Left lung (tissue), 10 donors: ENCODE data around the gene PDK2. TPM values are rescaled to one million over a fixed set of nuclear protein-coding genes. Genes with fewer than 3 reads are reported as not detected.

Source experiments
- ATAC-seq: fragments of 200-7000 bp; cut with Tn5 transposase; one replicate; pipeline ENCODE4 v1.9.1; 2020; ENCODE audit warnings: moderate library complexity
- DNase-seq, 4 donors: peaks; one replicate each; pipeline ENCODE4 v3.0.0-alpha.2; 2013 to 2020
- H3K27ac ChIP-seq, 2 donors: fragments of 200-600 bp; sonication (generic) in 1 of 2; one replicate each; pipeline versions ENCODE4 v1.5.0 to v1.8.0; 2020 to 2021
- H3K27me3 ChIP-seq, 2 donors: fragments of 200-600 bp; sonication (generic) in 1 of 2; one replicate each; pipeline versions ENCODE4 v1.5.0 to v1.8.0; 2020 to 2021
- H3K36me3 ChIP-seq, 2 donors: fragments of 200-600 bp; sonication (generic) in 1 of 2; one replicate each; pipeline versions ENCODE4 v1.5.0 to v1.8.0; 2020 to 2021
- H3K4me1 ChIP-seq, 2 donors: fragments of 200-600 bp; one replicate each; pipeline ENCODE4 v1.8.0; 2021
- H3K4me3 ChIP-seq, 2 donors: fragments of 200-600 bp; sonication (generic) in 1 of 2; one replicate each; pipeline versions ENCODE4 v1.5.0 to v1.8.0; 2020 to 2021; ENCODE audit warnings: mild to moderate bottlenecking in 1 of 2
- H3K9me3 ChIP-seq, 2 donors: fragments of 200-600 bp; sonication (generic) in 1 of 2; one replicate each; pipeline versions ENCODE4 v1.5.0 to v1.8.0; 2020 to 2021
- CTCF ChIP-seq, 2 donors: fragments of 200-600 bp; sonication (generic) in 1 of 2; IDR thresholded peaks; one replicate each; pipeline versions ENCODE4 v1.5.0 to v1.8.0; 2021; ENCODE audit warnings: antibody characterized with exemption in 2 of 2
- intact Hi-C, 2 donors: fragments of 100-400 bp; cut with DNase I; formaldehyde crosslinking; loops; one replicate each; pipeline versions ENCODE4 v1.11.2 to v1.14.2; 2022
- polyA plus RNA-seq, 6 donors: library from polyadenylated mRNA; unstranded; fragments of 120-200 nt; gene quantifications; one replicate each; pipeline ENCODE4 v1.2.1, GENCODE V29; 2013; ENCODE audit not compliant: insufficient read length in 6 of 6
- total RNA-seq, 2 donors: library from RNA; stranded (reverse); fragmentation: NEBNext Ultra II Directional; extraction: Animal tissue kit (Norgen Biotek cat#: 25700); gene quantifications; one replicate each; pipeline ENCODE4 v1.2.1, GENCODE V29; 2021
- donor health status: DM: no; HTN: yes; CAD: no.
- donor health status: DM: no; HTN: no; CAD: no.

PDK2 gene
- total and polyA plus RNA-seq, 8 donors = 20.7 to 83.8 (median 67.4) TPM

GRCh38 chr17:50062293-50063243 lies 32.6 kb upstream of the PDK2 start:
- H3K4me1 ChIP-seq = peaks cover 65 to 83% of the 10 kb centered on the region in 2 donors
- no peak overlapping the region for H3K4me3 ChIP-seq
- no peaks in the 10 kb centered on the region for H3K9me3 ChIP-seq
- peak; percentile 80 for ATAC-seq
- intact Hi-C loops = no loop called here
- peak; percentile 33 to 93 (median 84) for DNase-seq
- H3K36me3 ChIP-seq = peaks cover 0 to 8% of the 10 kb centered on the region in 2 donors
- H3K27ac ChIP-seq = peak overlapping the region; percentile 72 to 78
- peaks cover 0 to 6% of the 10 kb centered on the region in 2 donors for H3K27me3 ChIP-seq
- no peak for TF ChIP-seq CTCF (IDR thresholded peaks at IDR 0.05)

GRCh38 chr17:50063561-50064252 lies 31.4 kb upstream of the PDK2 start:
- intact Hi-C loops = no loop called here
- no peaks in the 10 kb centered on the region for H3K9me3 ChIP-seq
- no peak for DNase-seq
- peak overlapping the region; percentile 72 to 78 for H3K27ac ChIP-seq
- TF ChIP-seq CTCF (IDR thresholded peaks at IDR 0.05) = no peak
- peak; percentile 1 for ATAC-seq
- H3K4me3 ChIP-seq = no peak overlapping the region
- peaks cover 0 to 19% of the 10 kb centered on the region in 2 donors for H3K36me3 ChIP-seq
- H3K4me1 ChIP-seq = peaks cover 55 to 72% of the 10 kb centered on the region in 2 donors
- H3K27me3 ChIP-seq = no peaks in the 10 kb centered on the region

- Histone ChIP-seq H3K27ac (peak overlapping the region; percentile 72 to 78), H3K9me3 (no peaks in the 10 kb centered on the region), H3K4me3 (no peak overlapping the region), H3K27me3 (no peaks in the 10 kb centered on the region), H3K36me3 (peaks cover 0 to 24% of the 10 kb centered on the region in 2 donors), H3K4me1 (peaks cover 48 to 65% of the 10 kb centered on the region in 2 donors)
- peak in 1 of 4 donors; percentile 77 for DNase-seq
- ATAC-seq = peak; percentile 34
- intact Hi-C loops = no loop called here
- no peak for TF ChIP-seq CTCF (IDR thresholded peaks at IDR 0.05)
These were observed 30.7 kb upstream of the PDK2 start for GRCh38 chr17:50064253-50065001.

GRCh38 chr17:50065056-50065455 lies 30.1 kb upstream of the PDK2 start:
- intact Hi-C loops = no loop called here
- Histone ChIP-seq H3K4me3 (no peak overlapping the region), H3K27me3 (no peaks in the 10 kb centered on the region), H3K36me3 (peaks cover 0 to 31% of the 10 kb centered on the region in 2 donors), H3K27ac (peak overlapping the region; percentile 72 to 78), H3K9me3 (no peaks in the 10 kb centered on the region), H3K4me1 (peaks cover 42 to 59% of the 10 kb centered on the region in 2 donors)
- no peak for TF ChIP-seq CTCF (IDR thresholded peaks at IDR 0.05)
- ATAC-seq (no peak), DNase-seq (no peak)
